Pons (tissue), 1 donor: ENCODE measurements around the gene C1QTNF3.
"Not testable (repeated sequence)": the region's sequence is repeated elsewhere in the genome, so short reads cannot be mapped to it uniquely, and the experiment has no call there.

ENCODE experiments used
- DNase-seq: peaks from one replicate; pipeline ENCODE4 v3.0.0-alpha.2; 2016; ENCODE audit warnings: low spot score

C1QTNF3 gene, protein sequence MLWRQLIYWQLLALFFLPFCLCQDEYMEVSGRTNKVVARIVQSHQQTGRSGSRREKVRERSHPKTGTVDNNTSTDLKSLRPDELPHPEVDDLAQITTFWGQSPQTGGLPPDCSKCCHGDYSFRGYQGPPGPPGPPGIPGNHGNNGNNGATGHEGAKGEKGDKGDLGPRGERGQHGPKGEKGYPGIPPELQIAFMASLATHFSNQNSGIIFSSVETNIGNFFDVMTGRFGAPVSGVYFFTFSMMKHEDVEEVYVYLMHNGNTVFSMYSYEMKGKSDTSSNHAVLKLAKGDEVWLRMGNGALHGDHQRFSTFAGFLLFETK

DNA sequence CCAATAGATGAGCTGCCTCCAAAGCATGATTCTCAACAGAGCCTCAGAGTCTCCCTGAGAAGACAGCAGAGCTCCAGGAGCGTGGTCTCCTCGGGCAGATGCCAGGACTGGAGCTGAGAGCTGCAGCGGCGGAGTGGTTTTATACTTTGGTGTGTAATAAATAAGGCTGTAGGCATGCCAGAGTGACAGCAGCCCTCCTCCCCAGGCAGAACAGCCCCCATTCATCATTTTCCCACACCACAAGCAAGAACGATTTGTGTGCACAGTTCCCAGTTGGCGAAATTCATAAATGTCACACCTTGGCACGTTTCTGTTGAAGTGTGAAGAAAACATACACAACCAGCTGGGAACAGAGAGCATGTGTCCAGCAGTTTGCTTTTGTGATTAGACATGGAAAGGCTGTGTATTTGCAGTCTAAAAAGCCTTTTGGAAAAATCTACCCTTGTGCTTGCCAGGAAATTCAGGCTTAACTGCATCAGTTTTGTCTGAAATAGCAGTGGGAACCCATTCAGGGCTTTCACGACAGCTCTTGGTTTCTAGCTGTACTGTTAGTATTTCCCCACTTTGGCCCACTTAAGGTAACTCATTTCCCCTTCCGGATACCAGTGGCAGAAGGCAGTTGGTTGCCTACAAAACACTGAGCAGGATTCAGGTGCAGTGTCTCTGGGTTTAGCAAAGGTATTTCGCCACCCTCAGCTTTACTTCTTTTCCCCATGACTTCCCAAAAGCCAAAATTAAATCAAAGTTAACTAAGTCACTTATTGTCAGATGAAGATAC is at the start of gene C1QTNF3:
Gene C1QTNF3, minus strand, starts transcription at position 115 of the 778 bp plus-strand sequence. Its CDS starts 88 bp downstream, at position 27.
- peak; percentile 38 for DNase-seq

DNA sequence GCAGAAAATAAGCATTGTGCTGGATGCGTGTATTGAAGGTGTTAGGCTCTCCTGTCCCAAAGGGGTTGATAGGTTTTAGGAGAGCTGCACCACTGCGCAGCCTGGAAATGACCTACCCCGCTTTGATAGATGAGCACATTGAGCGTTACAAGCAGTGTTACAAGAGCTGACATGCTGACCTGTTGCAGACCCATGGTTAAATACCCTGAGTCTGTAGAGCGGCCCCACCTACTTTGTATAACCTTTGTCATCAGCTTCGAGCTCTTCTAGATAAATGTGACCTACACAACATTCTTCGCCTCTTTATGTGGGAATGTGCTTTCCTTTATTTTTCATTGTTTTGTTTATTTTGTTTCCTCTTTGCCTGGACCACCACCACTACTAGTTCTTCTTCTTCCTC is 48.0 kb upstream of the C1QTNF3 start:
- DNase-seq = not testable (repeated sequence)

DNA sequence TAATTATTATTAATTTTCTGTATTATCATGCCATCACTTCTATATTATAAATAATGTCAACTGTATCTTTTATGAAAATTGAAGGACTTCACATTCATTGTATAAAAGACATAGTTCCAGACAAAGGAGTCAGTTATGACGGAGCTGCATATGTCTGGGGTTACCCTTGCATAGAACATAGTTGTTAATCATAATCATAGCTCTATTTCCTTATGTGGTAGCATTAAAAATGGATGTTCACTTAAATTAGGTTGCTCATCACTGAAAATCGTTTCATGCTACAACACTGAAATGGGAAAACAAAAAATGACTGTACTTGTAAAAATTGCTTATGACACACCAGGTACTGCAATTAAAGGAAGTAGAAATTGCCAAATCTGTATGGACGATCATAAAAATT is 46.8 kb upstream of the C1QTNF3 start:
- DNase-seq = not testable (repeated sequence)

DNA sequence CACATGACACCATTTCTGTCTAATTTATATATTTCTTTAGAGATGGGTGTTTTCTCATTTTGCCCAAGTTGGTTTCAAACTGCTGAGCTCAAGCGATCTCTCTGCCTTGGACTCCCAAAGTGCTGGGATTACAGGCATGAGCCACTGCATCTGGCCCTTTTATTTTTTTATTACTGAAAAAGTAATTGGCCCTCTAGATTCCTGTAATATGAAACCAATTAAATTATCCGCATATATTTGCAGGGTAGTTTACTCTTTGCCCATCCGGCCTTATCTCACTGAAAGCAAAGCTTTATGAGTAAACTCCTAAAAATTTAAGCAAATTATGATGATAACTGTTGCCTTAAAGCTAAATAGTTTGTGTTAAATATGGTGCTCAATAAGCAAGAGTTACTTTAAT is 44.7 kb upstream of the C1QTNF3 start:
- not testable (repeated sequence) for DNase-seq

DNA sequence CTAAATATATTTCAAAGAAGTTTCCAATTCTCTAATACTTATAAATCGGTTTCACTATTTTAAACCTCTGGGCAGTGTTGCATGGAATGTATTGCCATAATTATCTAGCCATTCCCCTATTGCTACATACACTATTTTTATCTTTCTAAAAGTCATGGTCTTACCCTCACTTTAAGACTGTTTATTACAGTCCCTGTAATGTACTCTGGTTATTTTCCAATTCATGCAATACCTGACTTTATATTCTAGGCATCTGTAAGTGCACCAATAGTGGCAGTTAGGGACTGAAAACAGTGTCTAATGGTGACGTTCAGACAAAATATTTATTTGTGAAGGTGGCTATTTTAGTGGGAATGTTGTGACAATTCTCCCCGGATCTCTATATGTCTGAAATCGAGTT is 40.9 kb upstream of the C1QTNF3 start:
- DNase-seq = not testable (repeated sequence)

DNA sequence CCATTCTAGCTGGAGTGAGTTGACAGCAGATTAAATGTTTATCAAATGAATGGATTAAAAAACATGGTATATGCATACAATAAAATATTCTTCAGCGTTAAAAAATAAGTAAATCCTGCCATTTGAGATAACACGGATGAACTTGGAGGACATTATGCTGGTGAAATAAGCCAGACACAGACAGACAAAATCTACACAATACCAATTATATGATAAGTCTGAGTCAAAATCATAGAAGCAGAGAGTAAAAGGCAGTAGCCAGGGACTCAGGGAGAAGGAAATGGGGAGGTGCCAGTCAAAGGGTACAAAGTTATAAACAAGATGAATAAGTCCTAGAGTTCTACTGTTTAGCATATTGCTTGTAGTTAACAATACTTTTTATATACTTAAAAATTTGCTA is 36.5 kb upstream of the C1QTNF3 start:
- not testable (repeated sequence) for DNase-seq

DNA sequence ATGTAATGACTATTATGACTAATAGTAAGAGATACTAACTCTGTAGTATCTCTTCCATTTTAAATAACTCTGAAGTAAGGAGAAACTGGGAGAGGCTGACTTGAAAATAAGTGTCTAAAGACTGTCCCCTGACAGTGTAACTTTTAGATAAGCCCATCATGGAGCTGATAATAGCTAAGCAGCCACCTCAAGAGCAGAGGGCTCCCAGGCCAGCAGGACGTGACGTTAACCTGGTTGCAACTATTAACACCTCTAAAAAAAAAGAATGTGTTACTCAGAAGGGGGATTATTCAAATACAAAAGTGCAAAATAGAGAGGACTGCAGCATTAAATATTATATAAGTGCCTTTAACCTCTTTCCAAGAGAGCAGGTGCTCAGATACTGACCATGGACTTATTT is 34.6 kb upstream of the C1QTNF3 start:
- not testable (repeated sequence) for DNase-seq

DNA sequence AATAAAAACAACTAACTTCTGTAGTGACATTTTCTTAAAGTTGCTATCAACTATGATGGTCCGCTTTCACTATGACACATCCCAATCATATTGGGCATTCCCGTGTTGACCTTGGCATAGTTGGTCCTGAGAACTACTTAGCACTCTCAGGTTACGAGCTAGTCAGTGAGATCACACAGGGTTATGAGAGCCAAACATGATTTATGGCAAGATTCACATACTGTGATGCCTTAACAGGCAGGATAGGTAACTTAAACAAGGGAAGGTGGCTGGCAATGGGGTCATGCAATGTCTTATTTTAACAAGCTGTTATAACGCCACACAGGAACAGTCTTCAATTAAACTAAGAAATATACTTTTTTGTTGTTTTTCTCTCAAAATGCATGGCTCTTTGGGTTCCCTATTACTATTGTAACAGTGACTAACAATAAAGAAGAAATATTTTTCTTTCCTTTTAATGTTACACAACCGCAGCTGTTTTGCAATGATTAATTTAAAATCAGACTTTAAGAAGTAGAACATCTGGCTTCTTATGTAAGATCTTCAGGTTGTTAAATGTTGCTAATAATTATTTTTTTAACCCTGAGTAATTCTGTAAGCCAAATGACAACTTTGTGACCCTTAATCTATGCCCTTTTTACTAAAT is 33.8 kb upstream of the C1QTNF3 start:
- not testable (repeated sequence) for DNase-seq

DNA sequence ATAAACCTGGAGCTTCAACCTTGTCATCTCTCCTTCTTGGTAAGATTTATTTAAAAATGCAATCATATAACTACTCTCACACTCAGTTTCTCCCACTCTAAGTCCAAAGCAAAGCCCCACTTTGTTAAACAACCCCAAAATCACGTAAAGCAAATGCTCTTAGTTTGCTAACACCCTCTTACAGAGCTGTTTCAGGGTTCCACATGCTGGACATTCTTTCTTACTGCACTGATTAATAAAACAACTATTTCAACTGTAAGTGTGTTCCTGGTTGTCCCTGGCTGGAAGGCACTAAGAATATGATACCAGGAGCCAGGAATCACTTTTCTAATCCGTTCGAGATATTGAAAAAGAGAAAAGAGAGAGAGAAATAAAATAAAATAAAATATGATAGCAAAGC is 31.5 kb upstream of the C1QTNF3 start:
- not testable (repeated sequence) for DNase-seq

DNA sequence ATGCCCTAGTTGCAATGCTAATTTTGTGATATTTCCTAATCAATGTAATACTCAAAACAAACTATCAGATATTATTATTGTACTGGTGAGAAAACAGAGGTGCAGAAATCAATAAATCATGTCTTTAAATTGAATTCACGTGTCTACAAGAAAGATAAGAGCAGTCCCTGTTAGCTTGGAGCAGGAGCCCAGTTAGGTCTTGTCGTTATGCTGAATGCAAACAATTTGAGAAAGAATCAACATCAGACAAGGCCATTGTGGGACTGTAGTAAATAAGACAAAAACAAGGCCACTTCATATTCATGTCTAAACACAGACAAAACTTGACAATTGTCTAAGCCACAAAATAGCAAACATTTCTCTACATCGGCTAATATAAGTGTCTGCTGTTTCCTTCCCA is 31.1 kb upstream of the C1QTNF3 start:
- peak; percentile 22 for DNase-seq

DNA sequence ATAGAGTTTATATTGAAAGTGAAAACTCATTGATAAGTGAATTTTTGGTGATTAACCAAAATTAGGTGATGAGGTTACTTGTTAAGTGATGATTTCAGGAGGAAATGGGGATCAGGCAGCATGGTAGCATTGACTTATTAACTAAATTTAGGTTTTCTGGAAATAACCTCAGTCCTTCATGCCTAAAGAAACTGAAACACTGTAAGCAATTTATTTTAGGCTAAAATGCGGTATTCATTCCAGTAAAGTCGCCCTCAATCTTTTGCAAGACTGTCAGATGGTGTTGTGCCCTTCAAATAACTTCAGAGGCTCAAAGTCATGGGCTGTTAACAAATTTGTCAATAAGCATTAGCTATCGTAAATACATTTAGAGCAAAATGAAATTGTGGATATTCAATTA is 27.6 kb upstream of the C1QTNF3 start:
- DNase-seq = not testable (repeated sequence)

DNA sequence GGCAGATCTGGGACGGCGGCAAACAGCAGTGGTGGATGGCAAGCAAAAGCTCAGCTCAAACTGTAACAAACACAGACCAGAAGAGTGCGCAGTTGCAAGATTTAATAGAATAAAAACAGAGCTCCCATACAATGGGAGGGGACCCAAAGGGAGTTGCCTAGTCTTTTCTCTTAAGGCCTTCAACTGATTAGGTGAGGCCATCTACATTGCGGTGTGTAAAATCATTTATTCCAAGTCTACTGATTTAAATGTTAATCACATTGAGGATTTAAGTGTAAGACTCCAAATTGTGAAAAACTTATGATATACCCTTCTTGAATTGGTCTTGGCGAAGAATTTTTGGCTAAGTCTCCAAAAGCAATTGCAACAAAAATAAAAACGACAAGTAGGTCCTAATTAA is 21.6 kb upstream of the C1QTNF3 start:
- no peak for DNase-seq

DNA sequence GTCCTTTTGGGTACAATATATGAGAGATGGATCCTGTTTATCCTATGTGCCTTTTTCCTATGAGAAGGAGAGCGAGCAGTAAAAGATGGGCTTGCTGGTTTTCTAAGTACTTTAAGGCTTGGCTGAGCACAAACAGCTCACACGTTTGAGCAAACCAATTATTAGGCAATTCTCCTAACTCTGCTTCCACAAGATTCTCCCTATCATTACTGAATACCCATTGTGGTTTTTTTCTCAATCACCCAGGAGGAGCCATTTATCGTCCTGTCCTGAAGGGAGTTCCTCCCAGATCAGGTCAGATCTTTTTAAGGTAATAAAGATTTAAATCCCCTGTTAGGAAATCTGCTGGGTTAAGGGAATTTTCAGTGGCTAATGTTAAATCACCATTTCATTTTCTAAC is 19.4 kb upstream of the C1QTNF3 start:
- no peak for DNase-seq

DNA sequence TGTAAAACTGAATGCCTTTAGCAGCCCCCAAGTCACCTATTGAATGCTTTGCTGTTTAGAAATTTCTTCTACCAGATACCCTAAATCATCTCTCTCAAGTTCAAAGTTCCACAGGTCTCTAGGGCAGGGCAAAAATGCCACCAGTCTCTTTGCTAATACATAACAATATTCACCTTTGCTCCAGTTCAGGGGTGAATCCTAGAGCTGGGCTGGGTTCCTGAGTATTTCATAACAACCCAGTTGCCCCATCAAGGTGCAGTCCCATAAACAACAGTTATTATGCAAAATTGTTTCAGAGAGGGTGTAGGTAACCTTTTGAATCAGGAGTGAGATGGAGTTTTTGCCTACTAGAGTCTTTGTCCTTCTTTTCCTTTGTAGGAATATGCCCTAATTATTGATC is 19.0 kb upstream of the C1QTNF3 start:
- DNase-seq = no peak

DNA sequence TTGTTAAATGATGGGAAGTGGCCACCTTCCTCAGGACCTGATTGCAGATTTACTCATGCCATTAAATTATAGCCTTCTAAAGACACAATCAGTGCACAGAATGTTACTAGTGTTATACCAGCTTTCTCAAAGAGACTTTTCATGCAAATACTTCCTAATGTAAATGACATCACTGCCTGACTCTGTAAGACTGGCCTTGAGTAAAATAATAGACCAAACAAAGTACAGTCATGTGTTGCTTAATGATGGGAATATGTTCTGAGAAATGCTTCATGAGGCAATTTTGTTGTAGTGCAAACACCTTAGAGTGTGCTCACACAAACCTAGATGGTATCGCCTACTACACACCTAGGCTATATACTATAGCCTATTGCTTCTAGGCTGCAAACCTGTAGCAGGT is 17.0 kb upstream of the C1QTNF3 start:
- no peak for DNase-seq

DNA sequence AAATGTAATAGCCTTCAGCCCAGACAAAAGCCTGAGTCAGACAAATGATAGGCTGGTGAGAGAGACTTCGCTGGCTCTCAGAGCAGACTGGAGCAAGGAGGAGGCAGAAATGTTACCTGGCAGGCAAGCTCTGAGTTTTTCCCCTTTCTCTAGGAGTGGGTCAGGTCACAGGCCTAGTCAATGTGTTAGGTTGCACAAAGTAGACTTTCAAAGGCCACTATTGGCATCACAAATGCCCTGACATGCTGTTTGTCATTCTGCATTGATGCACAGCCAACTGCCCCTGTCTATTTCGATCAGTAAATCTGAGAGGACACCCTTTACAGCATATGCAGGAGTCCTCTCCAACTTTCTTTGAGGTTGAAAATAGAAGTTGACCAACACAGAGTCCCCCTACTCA is 15.5 kb upstream of the C1QTNF3 start:
- DNase-seq = no peak

DNA sequence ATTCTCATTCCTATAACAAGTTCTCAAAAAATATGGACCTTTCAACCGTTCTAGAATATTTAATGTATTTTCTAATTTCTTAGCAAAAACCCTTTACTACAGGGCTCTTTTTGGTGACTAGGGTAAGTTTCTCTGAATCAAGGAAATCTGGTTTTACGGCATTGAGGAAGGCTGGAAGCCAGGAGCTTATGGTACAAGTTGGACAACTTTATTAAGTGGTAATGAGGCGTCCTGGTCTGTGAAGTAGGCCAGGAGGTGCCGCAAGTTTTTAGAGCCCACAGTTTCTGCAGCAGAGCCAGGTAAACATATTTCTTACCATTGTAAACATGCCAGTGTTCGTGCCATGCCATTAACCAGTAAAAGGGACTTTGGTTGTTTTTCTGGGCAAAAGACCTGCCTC is 14.6 kb upstream of the C1QTNF3 start:
- no peak for DNase-seq

DNA sequence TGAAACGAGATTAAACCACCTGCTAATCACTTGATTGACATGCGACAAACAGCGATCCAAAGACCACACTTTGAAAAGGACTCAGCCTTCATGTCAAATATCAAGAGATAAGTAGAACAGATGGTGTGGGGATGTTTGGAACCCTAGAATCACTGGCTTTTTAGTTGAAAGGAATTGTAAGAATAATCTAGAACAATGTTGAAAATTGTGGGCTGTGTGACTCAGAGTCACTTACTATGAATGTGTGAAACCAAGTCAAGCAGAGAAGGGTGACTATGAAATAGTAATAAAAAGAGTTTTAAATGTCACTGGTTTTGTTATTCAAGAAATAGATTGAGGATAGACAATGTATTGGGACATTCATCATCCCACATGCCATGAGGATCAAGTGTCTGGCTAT is 14.1 kb upstream of the C1QTNF3 start:
- no peak for DNase-seq

DNA sequence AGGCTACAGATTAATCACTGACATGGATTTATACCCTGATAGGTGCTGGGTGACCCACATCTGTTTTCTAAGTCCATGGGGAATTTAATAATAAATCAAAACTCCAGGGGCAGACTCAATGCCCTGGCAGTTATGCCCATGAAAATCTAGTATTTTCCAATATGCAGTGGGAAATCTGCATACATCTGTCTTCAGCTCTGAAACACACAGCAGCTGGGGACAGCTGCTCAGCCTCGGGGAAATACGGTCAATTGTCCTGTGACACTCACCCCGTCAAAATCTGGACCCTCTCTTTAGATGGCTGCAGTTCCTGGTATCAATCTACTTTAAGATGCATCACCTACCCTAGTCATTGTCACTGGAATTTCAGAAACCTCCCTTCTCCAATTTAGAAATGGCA is 12.7 kb upstream of the C1QTNF3 start:
- no peak for DNase-seq

DNA sequence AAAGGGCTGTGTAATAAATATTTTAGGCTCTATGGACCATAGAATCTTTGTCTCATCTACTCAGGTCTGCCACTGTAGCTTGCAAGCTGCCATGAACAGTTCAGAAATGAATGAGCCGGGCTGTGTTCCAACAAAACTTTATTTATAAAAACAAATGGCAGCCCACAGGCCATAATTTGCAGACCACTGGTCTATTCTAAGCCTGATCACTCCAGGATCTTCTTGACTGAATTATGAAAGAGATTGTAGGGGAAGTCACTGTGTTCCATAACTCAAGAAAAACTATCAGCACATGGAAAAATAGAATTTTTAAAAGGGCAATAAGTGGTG is 11.4 kb upstream of the C1QTNF3 start:
- DNase-seq = no peak

DNA sequence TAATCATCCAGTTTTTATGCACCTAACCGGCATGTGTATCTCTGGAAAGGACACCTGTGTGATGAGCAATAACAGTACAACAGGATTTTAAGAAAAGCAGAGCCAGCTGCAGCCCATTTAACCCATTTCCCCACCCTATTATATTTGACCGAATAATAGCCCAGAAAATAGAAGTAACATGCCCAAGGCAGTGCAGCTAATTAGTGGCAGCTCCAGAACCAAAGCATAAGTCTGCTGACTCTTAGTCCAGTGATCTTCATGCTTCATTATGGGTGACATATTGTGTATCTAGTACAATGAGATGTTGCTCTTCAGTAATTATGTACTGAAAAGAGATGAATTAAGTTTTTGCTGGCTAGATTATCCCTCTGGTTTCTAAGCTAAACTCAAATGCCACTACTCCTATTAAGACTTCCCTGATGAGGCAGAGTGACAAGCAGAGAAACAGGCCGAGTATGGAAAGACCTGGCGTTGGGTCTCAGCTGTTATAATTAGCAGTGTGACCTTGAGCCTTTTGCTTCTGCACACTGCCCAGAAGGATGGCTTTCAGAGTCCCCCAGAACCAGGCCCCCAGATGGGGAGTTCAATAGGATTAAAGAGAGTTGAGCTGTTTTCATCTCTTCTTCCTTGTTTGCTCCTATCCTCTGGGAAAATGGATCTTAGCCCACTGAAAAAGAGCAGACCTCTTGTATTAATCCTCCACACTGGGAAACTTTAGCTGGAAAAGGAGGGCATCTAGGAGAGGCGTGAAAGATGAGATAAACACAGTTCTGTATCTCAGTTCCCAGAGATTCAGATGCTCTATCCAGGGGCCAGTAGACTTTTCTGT is 10.8 kb upstream of the C1QTNF3 start:
- DNase-seq = no peak

DNA sequence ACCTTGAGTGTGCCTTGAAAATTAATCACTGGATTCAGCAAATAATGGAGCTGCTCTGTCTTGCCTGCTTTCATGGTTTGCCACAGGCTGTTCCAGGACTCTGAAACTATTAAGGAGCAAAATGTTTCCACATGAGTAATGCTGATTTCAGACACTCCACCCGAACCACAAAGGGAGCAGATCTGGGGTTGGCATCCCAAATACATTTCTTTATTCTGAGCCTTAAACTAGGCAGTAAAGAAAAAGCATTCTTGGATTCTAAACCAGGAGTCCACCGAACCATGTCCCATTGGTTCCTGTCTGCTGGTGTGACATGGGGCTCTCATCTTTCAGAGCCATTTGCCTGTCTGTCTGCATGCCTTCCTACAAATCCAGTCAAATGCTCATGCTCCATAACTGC is 10.1 kb upstream of the C1QTNF3 start:
- no peak for DNase-seq
